BLaER1 (cell line): ENCODE results near the gene TBC1D5.

Experiments used
- H3K27ac ChIP-seq: shearing (Covaris generic); formaldehyde crosslinking; 2 replicates; pipeline ENCODE4 v1.8.1; 2022
- H3K27me3 ChIP-seq: shearing (Covaris generic); formaldehyde crosslinking; 2 replicates; pipeline ENCODE4 v1.8.1; 2022
- H3K36me3 ChIP-seq: shearing (Covaris generic); formaldehyde crosslinking; 2 replicates; pipeline ENCODE4 v1.8.1; 2022
- H3K4me1 ChIP-seq: shearing (Covaris generic); formaldehyde crosslinking; 2 replicates; pipeline ENCODE4 v1.8.1; 2022
- H3K4me2 ChIP-seq: shearing (Covaris generic); formaldehyde crosslinking; 2 replicates; pipeline ENCODE4 v1.8.1; 2022
- H3K4me3 ChIP-seq: shearing (Covaris generic); formaldehyde crosslinking; 2 replicates; pipeline ENCODE4 v1.8.1; 2022
- H3K9ac ChIP-seq: shearing (Covaris generic); formaldehyde crosslinking; 2 replicates; pipeline ENCODE4 v1.8.1; 2022
- H3K9me3 ChIP-seq: shearing (Covaris generic); formaldehyde crosslinking; 2 replicates; pipeline ENCODE4 v1.8.1; 2022
- H4K20me1 ChIP-seq: shearing (Covaris generic); formaldehyde crosslinking; 2 replicates; pipeline ENCODE4 v1.8.1; 2022
- Cebpa-rat ChIP-seq: shearing (Covaris generic); IDR thresholded peaks from 2 replicates; pipeline ENCODE4 v1.8.1; 2022

TBC1D5 gene

DNA sequence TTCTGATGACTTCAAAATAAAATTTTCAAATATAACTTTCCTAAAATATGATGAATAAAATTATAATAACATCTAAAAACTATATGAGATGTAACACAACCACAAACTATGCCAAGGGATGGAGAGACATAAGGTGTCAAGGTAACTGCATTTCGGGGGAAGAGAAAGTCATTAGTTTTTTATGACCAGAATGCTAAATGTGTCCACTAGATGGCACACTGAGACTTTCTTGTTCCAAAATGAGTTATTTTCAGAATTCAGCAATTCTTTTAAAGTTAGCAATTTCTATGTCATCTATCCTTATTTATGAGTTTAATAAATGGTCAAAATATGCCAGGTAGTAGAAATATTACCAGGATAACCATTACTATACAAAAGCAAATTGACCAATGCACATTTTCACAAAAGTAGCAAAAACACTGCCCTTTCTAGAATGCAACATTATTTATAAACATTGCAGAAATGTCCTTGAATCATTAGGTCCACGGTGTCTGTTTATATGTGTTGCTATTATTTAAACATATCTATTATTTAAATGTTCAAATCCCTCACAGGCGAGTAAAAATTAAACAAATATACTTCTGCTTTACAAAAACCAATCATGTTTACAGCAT, 483.5 kb downstream of the TBC1D5 start:
- H3K9ac ChIP-seq, result no peak overlapping the region
- no peaks in the 10 kb centered on the region for H3K9me3 ChIP-seq
- no peak for TF ChIP-seq Cebpa-rat
- no peak overlapping the region for H3K4me2 ChIP-seq
- no peaks in the 10 kb centered on the region for H3K27me3 ChIP-seq
- no peaks in the 10 kb centered on the region for H4K20me1 ChIP-seq
- no peaks in the 10 kb centered on the region for H3K4me1 ChIP-seq
- no peak overlapping the region for H3K4me3 ChIP-seq
- H3K36me3 ChIP-seq, result peaks cover 3% of the 10 kb centered on the region; the same call in 1 of the 2 replicates
- H3K27ac ChIP-seq, result no peak overlapping the region

DNA sequence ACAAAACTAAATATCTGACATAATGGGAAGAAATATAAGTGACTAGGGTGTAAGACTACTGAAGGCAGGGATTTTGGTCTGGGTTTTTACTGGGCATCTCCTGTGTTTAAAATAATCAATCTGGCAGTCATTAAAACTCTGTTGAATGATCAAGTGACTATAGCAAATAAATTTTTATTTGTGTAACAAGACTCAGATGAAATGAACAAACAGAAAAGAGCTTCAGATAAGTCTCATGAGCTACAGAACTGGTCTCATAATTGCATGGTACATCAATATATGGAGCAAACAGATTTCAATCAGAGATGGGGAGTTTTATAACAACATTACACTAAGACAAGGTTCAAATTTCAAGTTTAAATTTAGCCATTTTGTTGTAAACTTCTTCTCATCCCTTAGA, 485.2 kb downstream of the TBC1D5 start:
- Histone ChIP-seq H3K27me3 (no peaks in the 10 kb centered on the region), H3K9me3 (no peaks in the 10 kb centered on the region), H3K27ac (no peak overlapping the region), H3K9ac (no peak overlapping the region), H3K4me2 (no peak overlapping the region), H3K4me1 (no peaks in the 10 kb centered on the region), H4K20me1 (no peaks in the 10 kb centered on the region), H3K36me3 (no peaks in the 10 kb centered on the region), H3K4me3 (no peak overlapping the region)
- no peak for TF ChIP-seq Cebpa-rat

DNA sequence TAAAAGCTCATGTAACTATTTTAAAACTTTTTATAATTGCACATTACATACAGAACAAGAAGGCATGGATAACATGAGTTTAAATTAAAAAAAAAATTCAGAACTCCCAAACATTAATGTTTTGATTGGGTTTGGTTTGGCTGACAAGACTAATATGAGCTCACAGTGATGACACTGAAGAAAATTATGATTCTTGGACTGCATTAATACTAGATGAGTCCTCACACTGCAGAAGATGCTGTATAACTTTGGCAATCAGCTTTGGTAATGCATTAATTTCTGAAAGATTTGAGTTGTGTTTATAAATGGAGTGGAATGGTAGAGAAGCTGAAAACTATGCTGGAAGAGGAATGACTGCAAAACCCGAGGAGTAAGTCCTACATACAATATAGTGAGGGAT, 498.8 kb downstream of the TBC1D5 start:
- no peak for TF ChIP-seq Cebpa-rat
- Histone ChIP-seq H3K4me1 (no peaks in the 10 kb centered on the region), H4K20me1 (no peaks in the 10 kb centered on the region), H3K27me3 (no peaks in the 10 kb centered on the region), H3K4me3 (no peak overlapping the region), H3K36me3 (no peaks in the 10 kb centered on the region; the same call in 1 of the 2 replicates), H3K9ac (no peak overlapping the region), H3K9me3 (no peaks in the 10 kb centered on the region), H3K4me2 (no peak overlapping the region), H3K27ac (no peak overlapping the region)

DNA sequence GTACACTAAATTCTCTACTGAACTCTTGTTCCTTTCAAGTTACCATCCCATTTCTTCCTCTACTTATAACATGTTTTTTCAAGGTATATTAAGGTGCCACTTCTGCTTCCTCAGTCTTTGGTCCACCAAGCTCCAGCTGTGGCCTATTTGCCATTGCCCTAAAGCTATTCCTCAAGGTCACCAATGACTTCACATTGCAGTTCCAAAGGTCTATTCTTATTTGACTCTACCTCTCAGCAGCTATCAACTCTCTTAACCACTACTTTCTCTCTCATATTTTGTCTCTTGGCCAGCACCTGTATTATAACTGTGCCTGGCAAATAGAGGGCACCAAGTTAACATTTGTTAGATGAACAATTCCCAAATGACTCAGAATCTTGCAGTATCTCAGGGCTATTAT, 503.0 kb downstream of the TBC1D5 start:
- no peak overlapping the region for H3K4me3 ChIP-seq
- H3K9me3 ChIP-seq, result no peaks in the 10 kb centered on the region
- peaks cover 14% of the 10 kb centered on the region for H3K36me3 ChIP-seq
- H4K20me1 ChIP-seq, result no peaks in the 10 kb centered on the region
- H3K9ac ChIP-seq, result no peak overlapping the region
- no peak for TF ChIP-seq Cebpa-rat
- H3K4me1 ChIP-seq, result peaks cover 22% of the 10 kb centered on the region
- H3K27ac ChIP-seq, result no peak overlapping the region
- no peaks in the 10 kb centered on the region for H3K27me3 ChIP-seq
- no peak overlapping the region for H3K4me2 ChIP-seq

DNA sequence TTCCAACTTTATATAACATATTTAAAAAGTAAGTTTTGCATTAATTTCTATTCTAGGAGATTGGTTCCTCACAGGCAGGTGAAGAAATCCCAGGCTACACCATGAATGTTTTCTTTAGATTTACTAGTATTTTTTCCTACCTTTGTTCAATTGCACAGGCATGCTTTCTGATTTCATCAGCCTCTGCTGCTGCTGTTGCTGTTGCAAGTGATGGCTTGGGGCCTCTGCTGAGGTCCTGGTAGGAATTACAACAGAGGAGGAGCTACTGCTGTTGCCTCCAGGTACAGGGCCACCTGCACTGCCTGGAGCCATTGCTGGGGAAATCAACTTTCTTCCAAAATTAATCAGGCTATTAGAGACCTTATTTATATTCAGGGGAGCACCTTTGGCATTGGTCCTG, 504.4 kb downstream of the TBC1D5 start:
- no peaks in the 10 kb centered on the region for H4K20me1 ChIP-seq
- H3K27ac ChIP-seq, result no peak overlapping the region
- TF ChIP-seq Cebpa-rat, result no peak
- no peaks in the 10 kb centered on the region for H3K27me3 ChIP-seq
- peaks cover 14% of the 10 kb centered on the region for H3K36me3 ChIP-seq
- H3K4me3 ChIP-seq, result no peak overlapping the region
- no peaks in the 10 kb centered on the region for H3K9me3 ChIP-seq
- H3K4me1 ChIP-seq, result peaks cover 33% of the 10 kb centered on the region
- no peak overlapping the region for H3K9ac ChIP-seq
- no peak overlapping the region for H3K4me2 ChIP-seq

DNA sequence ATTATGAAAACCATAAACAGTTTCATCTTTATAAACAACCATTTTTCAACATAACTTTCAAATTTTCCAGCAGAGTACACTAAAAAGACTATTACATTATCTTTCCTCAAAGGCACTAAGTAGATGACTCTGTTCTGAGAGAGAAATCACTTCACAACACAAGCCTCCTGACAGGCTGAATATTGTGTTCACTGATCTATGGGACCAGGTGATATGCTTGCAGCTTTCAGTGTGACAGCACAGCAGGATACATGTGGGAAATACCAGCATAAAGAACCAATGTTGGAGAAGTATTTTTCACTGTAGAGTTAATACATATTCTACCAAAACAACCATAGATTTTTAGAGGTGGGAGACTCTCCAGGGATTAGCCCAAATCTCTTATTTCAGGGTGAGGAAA, 507.1 kb downstream of the TBC1D5 start:
- H3K27me3 ChIP-seq, result no peaks in the 10 kb centered on the region
- H3K9ac ChIP-seq, result no peak overlapping the region
- no peak overlapping the region for H3K4me3 ChIP-seq
- H3K4me1 ChIP-seq, result peaks cover 42% of the 10 kb centered on the region
- peak overlapping the region; percentile 46; the same call in 1 of the 2 replicates for H3K27ac ChIP-seq
- H3K36me3 ChIP-seq, result peaks cover 14% of the 10 kb centered on the region
- TF ChIP-seq Cebpa-rat, result no peak
- peak overlapping the region; percentile 47 for H3K4me2 ChIP-seq
- H3K9me3 ChIP-seq, result no peaks in the 10 kb centered on the region
- no peaks in the 10 kb centered on the region for H4K20me1 ChIP-seq

DNA sequence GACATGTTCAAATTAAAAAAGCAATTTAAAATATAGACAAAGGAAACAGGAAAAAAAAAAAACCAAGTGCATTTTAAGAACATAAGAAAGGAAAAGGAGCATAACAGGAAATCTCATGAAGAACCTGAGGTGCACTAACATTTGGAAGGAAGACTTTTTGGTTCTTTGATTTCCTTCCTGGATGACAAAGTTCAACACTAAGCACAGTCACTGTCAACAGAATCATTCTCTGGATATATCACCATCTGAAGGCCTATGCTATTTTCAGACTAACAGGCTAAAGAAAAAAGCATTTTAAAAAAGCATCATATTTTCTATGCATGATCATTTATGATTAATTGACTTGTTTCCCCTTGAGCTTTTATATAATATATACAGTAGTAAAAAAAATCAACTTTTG, 508.0 kb downstream of the TBC1D5 start:
- H3K4me3 ChIP-seq, result no peak overlapping the region
- no peak overlapping the region for H3K27ac ChIP-seq
- TF ChIP-seq Cebpa-rat, result no peak
- H4K20me1 ChIP-seq, result no peaks in the 10 kb centered on the region
- H3K4me1 ChIP-seq, result peaks cover 42% of the 10 kb centered on the region
- H3K4me2 ChIP-seq, result peak overlapping the region; percentile 47
- no peaks in the 10 kb centered on the region for H3K9me3 ChIP-seq
- peaks cover 14% of the 10 kb centered on the region for H3K36me3 ChIP-seq
- no peaks in the 10 kb centered on the region for H3K27me3 ChIP-seq
- H3K9ac ChIP-seq, result no peak overlapping the region

DNA sequence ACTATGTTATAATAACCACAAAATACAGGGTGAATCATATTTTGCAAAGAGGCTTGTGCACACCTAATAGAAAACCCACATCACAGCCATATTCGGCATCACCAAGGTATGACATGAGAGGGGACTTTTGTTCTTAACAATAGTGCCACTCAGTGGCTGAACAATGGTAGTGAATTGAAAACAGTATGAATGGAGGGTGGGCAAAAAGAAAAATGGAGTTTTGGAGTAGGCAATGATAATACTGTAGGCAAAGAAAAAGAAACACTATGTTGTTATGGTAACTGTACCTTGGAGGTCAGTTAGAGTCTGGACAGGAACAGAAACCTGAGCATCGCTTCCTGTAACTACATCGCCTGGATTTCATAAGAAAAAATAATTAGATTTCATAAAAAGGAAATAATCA, 509.0 kb downstream of the TBC1D5 start:
- no peak overlapping the region for H3K4me3 ChIP-seq
- H3K4me2 ChIP-seq, result no peak overlapping the region
- H3K27me3 ChIP-seq, result no peaks in the 10 kb centered on the region
- H3K27ac ChIP-seq, result no peak overlapping the region
- H3K36me3 ChIP-seq, result peaks cover 14% of the 10 kb centered on the region
- peaks cover 48% of the 10 kb centered on the region for H3K4me1 ChIP-seq
- H4K20me1 ChIP-seq, result no peaks in the 10 kb centered on the region
- no peak for TF ChIP-seq Cebpa-rat
- no peaks in the 10 kb centered on the region for H3K9me3 ChIP-seq
- no peak overlapping the region for H3K9ac ChIP-seq

DNA sequence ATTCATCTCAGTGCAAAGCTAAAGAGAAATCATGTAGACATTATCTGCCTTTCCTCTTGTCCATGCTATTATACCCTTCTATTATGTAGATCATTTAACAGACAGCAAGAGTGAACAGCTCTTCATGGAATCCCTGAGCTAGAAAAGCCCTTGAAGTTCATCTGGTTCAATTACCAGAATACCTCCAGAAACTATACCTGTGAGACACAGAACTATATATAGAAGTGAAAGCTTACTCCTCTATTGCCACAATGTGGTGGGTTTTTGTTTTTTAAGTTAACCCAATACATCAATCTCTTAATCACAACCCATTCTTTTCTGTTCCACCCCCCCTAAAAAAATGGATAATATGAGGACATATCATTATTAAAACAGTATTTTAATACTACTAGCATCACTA, 510.0 kb downstream of the TBC1D5 start:
- Histone ChIP-seq H3K27me3 (no peaks in the 10 kb centered on the region), H3K4me2 (no peak overlapping the region), H3K9ac (no peak overlapping the region), H3K4me3 (no peak overlapping the region), H3K9me3 (no peaks in the 10 kb centered on the region), H3K27ac (no peak overlapping the region), H3K36me3 (peaks cover 6% of the 10 kb centered on the region), H4K20me1 (no peaks in the 10 kb centered on the region), H3K4me1 (peaks cover 50% of the 10 kb centered on the region)
- no peak for TF ChIP-seq Cebpa-rat

DNA sequence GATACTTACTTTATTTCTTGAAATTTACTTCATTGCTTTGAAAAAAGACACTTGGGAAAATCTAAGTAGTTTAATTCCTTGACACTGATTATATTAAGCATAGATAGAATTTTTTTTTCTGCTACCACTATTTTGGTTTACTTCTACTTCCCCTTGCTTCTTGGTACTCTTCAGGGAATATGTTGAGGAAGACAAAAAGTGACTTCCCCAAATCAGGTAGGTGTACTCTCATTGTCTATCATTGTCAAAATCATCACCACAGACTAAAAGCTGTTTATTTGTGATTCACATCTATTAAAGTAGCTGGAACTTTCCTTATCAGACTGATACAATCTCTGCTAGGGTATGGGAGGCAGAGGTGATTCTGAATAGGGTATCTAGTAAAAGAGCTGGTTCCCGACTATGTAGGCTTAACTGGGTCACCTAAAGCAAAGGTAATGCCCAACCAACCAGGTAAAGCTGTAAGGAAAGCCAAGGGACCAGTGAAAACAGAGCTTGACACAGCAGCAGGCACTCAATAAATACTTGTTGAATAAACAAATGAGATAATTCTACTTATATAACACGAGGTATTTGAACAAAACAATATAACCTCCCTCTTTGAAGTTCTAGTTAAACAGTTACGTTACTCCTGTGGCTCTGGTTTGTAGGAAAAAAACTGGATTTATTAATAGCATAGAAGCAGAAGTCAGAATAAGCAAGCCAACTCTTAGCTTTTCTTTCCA, 510.7 kb downstream of the TBC1D5 start:
- Histone ChIP-seq H3K36me3 (no peaks in the 10 kb centered on the region), H3K4me2 (peak overlapping the region; percentile 24), H3K4me1 (peaks cover 50% of the 10 kb centered on the region), H3K4me3 (no peak overlapping the region), H3K9ac (no peak overlapping the region), H3K9me3 (no peaks in the 10 kb centered on the region), H3K27ac (no peak overlapping the region), H4K20me1 (no peaks in the 10 kb centered on the region), H3K27me3 (no peaks in the 10 kb centered on the region)
- TF ChIP-seq Cebpa-rat, result no peak
